OCI-LY1 (cell line): ENCODE data around the gene MACF1.

Experiments used
- CTCF ChIP-seq: fragments of 200-600 bp; sonication (generic), shearing (Covaris generic); IDR thresholded peaks from 2 replicates; pipeline ENCODE4 v1.5.1; 2017; ENCODE audit warnings: mild to moderate bottlenecking, antibody characterized with exemption, low read length, moderate library complexity, mixed read lengths
- EZH2 ChIP-seq: fragments of 200-600 bp; sonication (generic), shearing (Covaris generic); IDR thresholded peaks from 2 replicates; pipeline ENCODE4 v1.8.0; 2017; ENCODE audit warnings: borderline replicate concordance, mixed run types, mild to moderate bottlenecking, antibody characterized with exemption, low read length, moderate library complexity, mixed read lengths

- no peak for TF ChIP-seq CTCF
- no peak for TF ChIP-seq EZH2
Observed at GRCh38 chr1:39168301-39169080, 36.0 kb upstream of the MACF1 start.
